B cell (primary cell): ENCODE measurements around the gene RSPO4. TPM values are rescaled to one million over a fixed set of nuclear protein-coding genes. Genes with fewer than 3 reads are reported as not detected.

Experiments used
- ATAC-seq: fragments of 200-7000 bp; cut with Tn5 transposase; one replicate; pipeline ENCODE4 v1.10.0; 2021; ENCODE audit warnings: low read depth, mild to moderate bottlenecking, moderate number of reproducible peaks, moderate library complexity
- CTCF ChIA-PET: fragments of 350-600 bp; sonication (Branson Sonifier 250); formaldehyde crosslinking; loops from one replicate; lab custom pipeline; 2021; ENCODE audit warnings: antibody characterized with exemption, inconsistent platforms; lab: Charles Lee
- POLR2A ChIA-PET: fragments of 350-600 bp; sonication (Branson Sonifier 250); formaldehyde crosslinking; loops from one replicate; lab custom pipeline; 2021; ENCODE audit warnings: antibody characterized with exemption; lab: Charles Lee
- DNase-seq: peaks from one replicate; pipeline ENCODE4 v3.0.0; 2013
- H2AFZ ChIP-seq: 2 replicates; pipeline ENCODE4 v1.6.1; 2012; ENCODE audit warnings: mild to moderate bottlenecking, low read depth, low read length; ENCODE audit not compliant: insufficient read depth, poor library complexity, severe bottlenecking
- H3K27ac ChIP-seq, 2 donors: 1 replicate in 1 of 2; 2 replicates in 1 of 2; pipeline ENCODE4 v1.5.1; 2012 to 2013; ENCODE audit warnings: low read length in 2 of 2, mild to moderate bottlenecking in 2 of 2, moderate library complexity in 1 of 2
- H3K27me3 ChIP-seq, 4 experiments: fragments of 200-600 bp in 1 of 4; sonication (generic) in 1 of 4; replicated peaks in 1 of 4; 1 replicate in 2 of 4; 2 replicates in 2 of 4; pipeline versions ENCODE4 v1.6.1 to v1.7.0; 2013 to 2016; ENCODE audit warnings: low read length in 3 of 4, mild to moderate bottlenecking in 2 of 4, mixed read lengths in 1 of 4, moderate library complexity in 1 of 4; ENCODE audit not compliant: insufficient read depth in 4 of 4, control insufficient read depth in 3 of 4; ENCODE audit errors: control extremely low read depth in 1 of 4
- H3K36me3 ChIP-seq, 2 experiments: replicated peaks in 1 of 2; 1 replicate in 1 of 2; 2 replicates in 1 of 2; pipeline versions ENCODE4 v1.6.1 to v1.7.1; 2013; ENCODE audit warnings: low read length in 1 of 2; ENCODE audit not compliant: insufficient read depth in 2 of 2, control insufficient read depth in 1 of 2; ENCODE audit errors: control extremely low read depth in 1 of 2, extremely low read depth in 1 of 2
- H3K4me1 ChIP-seq, 2 donors: fragments of 200-600 bp in 1 of 2; sonication (generic) in 1 of 2; 1 replicate in 1 of 2; 2 replicates in 1 of 2; pipeline versions ENCODE4 v1.5.1 to v1.6.1; 2013 to 2017; ENCODE audit warnings: low read length in 2 of 2; ENCODE audit not compliant: control insufficient read depth in 2 of 2, insufficient read depth in 2 of 2
- H3K4me2 ChIP-seq: replicated peaks from 2 replicates; pipeline ENCODE3; 2012; ENCODE audit warnings: mild to moderate bottlenecking, low read depth, low read length; ENCODE audit not compliant: poor library complexity, severe bottlenecking
- H3K4me3 ChIP-seq, 5 experiments: fragments of 200-600 bp in 1 of 5; sonication (generic) in 1 of 5; 1 replicate in 3 of 5; 2 replicates in 2 of 5; pipeline versions ENCODE4 v1.5.1 to v1.7.0; 2011 to 2016; ENCODE audit warnings: low read length in 4 of 5, mild to moderate bottlenecking in 4 of 5, low read depth in 2 of 5, control low read depth in 1 of 5, moderate library complexity in 1 of 5; ENCODE audit not compliant: insufficient read depth in 1 of 5; ENCODE audit errors: control extremely low read depth in 1 of 5, extremely low read depth in 1 of 5
- H3K79me2 ChIP-seq: fragments of 200-600 bp; sonication (generic); one replicate; pipeline ENCODE4 v1.6.0; 2016; ENCODE audit warnings: low read length; ENCODE audit not compliant: control insufficient read depth, insufficient read depth
- H3K9ac ChIP-seq: fragments of 200-600 bp; sonication (generic); 2 replicates; pipeline ENCODE4 v1.6.1; 2017; ENCODE audit warnings: mild to moderate bottlenecking, low read length, moderate library complexity
- H3K9me3 ChIP-seq, 3 donors: one replicate each; pipeline versions ENCODE4 v1.6.1 to v1.7.1; 2013; ENCODE audit warnings: low read length in 2 of 3; ENCODE audit not compliant: control insufficient read depth in 2 of 3, insufficient read depth in 1 of 3; ENCODE audit errors: control extremely low read depth in 1 of 3
- H4K20me1 ChIP-seq: 2 replicates; pipeline ENCODE4 v1.6.0; 2012; ENCODE audit warnings: mild to moderate bottlenecking, low read length; ENCODE audit not compliant: insufficient read depth, control insufficient read depth, poor library complexity, severe bottlenecking
- H3K27ac Mint-ChIP-seq: one replicate; pipeline ENCODE4 v1.8.0; 2021; ENCODE audit warnings: mixed read lengths
- H3K27me3 Mint-ChIP-seq: one replicate; pipeline ENCODE4 v1.8.0; 2021; ENCODE audit warnings: mixed read lengths
- H3K4me1 Mint-ChIP-seq: one replicate; pipeline ENCODE4 v1.8.0; 2021; ENCODE audit warnings: mixed read lengths
- H3K4me3 Mint-ChIP-seq: one replicate; pipeline ENCODE4 v1.8.0; 2021; ENCODE audit warnings: mixed read lengths
- H3K9me3 Mint-ChIP-seq: one replicate; pipeline ENCODE4 v1.8.0; 2022; ENCODE audit warnings: mixed read lengths; ENCODE audit not compliant: insufficient read depth
- CTCF ChIP-seq: fragments of 200-600 bp; IDR thresholded peaks from one replicate; pipeline ENCODE4 v1.8.0; 2022; ENCODE audit warnings: antibody characterized with exemption, mild to moderate bottlenecking
- EZH2 ChIP-seq: IDR thresholded peaks from 2 replicates; pipeline ENCODE4 v1.6.1; 2012; ENCODE audit warnings: borderline replicate concordance, low read depth, mild to moderate bottlenecking, moderate library complexity, low read length; ENCODE audit not compliant: insufficient read depth, poor library complexity, severe bottlenecking
- WGBS: methylation state at CpG from one replicate; pipeline ENCODE4 v1.1.5; 2013; ENCODE audit warnings: missing lambda C conversion rate; ENCODE audit not compliant: insufficient coverage; 5-methylcytosine and 5-hydroxymethylcytosine counted together
- intact Hi-C: fragments of 100-400 bp; cut with micrococcal nuclease; formaldehyde crosslinking; loops from one replicate; pipeline ENCODE4 v1.10.0; 2022
- polyA plus RNA-seq: library from polyadenylated mRNA; depleted of rRNA; stranded (reverse); fragments of >200 nt; gene quantifications from 2 replicates; pipeline ENCODE4 v1.2.3, GENCODE V29; 2012
- total RNA-seq, 2 donors: library from RNA; stranded (reverse); fragments of 120-200 nt in 1 of 2; gene quantifications; 1 replicate in 1 of 2; 2 replicates in 1 of 2; pipeline versions ENCODE4 v1.2.3 to v1.2.4, GENCODE V29; 2013 to 2022

RSPO4 gene
- total and polyA plus RNA-seq, 2 donors (not counting 1 experiment from before 2014, with no cell fraction given): 0.04 to 0.37 TPM

- POLR2A ChIA-PET: no interaction called here
- H3K4me1 ChIP-seq: no peaks in the 10 kb centered on the region
- no peaks in the 10 kb centered on the region for H3K36me3 ChIP-seq
- intact Hi-C loops: no loop called here
- no peak overlapping the region for H3K27ac ChIP-seq
- no peaks in the 10 kb centered on the region for H3K79me2 ChIP-seq
- H3K27me3 ChIP-seq: peaks cover 0 to 8% (median 2%) of the 10 kb centered on the region in 4 experiments
- CTCF ChIA-PET: interaction anchor here (0.7 to 1.7 kb wide), 2 partner anchors 9 to 228 kb away, joined by 4 to 5 read pairs; no protein-coding TSS in a partner anchor
- H4K20me1 ChIP-seq: no peaks in the 10 kb centered on the region
- H3K9ac ChIP-seq: no peak overlapping the region
- ATAC-seq (no peak), DNase-seq (no peak)
- H3K4me2 ChIP-seq: no peak overlapping the region
- Mint-ChIP-seq H3K4me3 (no peak overlapping the region), H3K27me3 (peaks cover 20% of the 10 kb centered on the region), H3K9me3 (no peaks in the 10 kb centered on the region), H3K4me1 (no peaks in the 10 kb centered on the region), H3K27ac (no peak overlapping the region)
- 88% methylated on average over 8 of the region's 9 CpGs for WGBS
- no peak overlapping the region for H3K4me3 ChIP-seq
- peaks cover 0 to 9% (median 0%) of the 10 kb centered on the region in 3 donors for H3K9me3 ChIP-seq
- no peak for TF ChIP-seq CTCF
- TF ChIP-seq EZH2: no peak
- H2AFZ ChIP-seq: no peak overlapping the region
Observed at GRCh38 chr20:965956-966355, 36.2 kb downstream of the RSPO4 start.

GRCh38 chr20:963795-964194 is 38.3 kb downstream of the RSPO4 start:
- ATAC-seq (no peak), DNase-seq (no peak)
- Histone ChIP-seq H3K4me2 (no peak overlapping the region), H3K27ac (no peak overlapping the region), H3K36me3 (no peaks in the 10 kb centered on the region), H4K20me1 (no peaks in the 10 kb centered on the region), H3K4me1 (no peaks in the 10 kb centered on the region), H3K9me3 (peaks cover 0 to 9% (median 0%) of the 10 kb centered on the region in 3 donors), H3K4me3 (no peak overlapping the region), H3K9ac (no peak overlapping the region), H2AFZ (no peak overlapping the region), H3K79me2 (no peaks in the 10 kb centered on the region), H3K27me3 (peaks cover 0 to 11% (median 2%) of the 10 kb centered on the region in 4 experiments)
- CTCF ChIA-PET: interaction anchor here (1.6 to 1.7 kb wide), 2 partner anchors 8 to 148 kb away, joined by 6 to 7 read pairs; no protein-coding TSS in a partner anchor
- H3K9me3 Mint-ChIP-seq: no peaks in the 10 kb centered on the region
- POLR2A ChIA-PET: no interaction called here
- H3K4me1 Mint-ChIP-seq: no peaks in the 10 kb centered on the region
- H3K27me3 Mint-ChIP-seq: peaks cover 23% of the 10 kb centered on the region
- intact Hi-C loops: no loop called here
- whole genome bisulfite sequencing: 93% methylated on average over 8 of the region's 10 CpGs
- H3K27ac Mint-ChIP-seq: no peak overlapping the region
- H3K4me3 Mint-ChIP-seq: no peak overlapping the region
- TF ChIP-seq EZH2: no peak
- TF ChIP-seq CTCF: no peak
